ENCODE measurements around the gene NLGN1.

Gene NLGN1

GRCh38 chr3:173826416-173826815 lies 428.9 kb downstream of the NLGN1 start:
- Histone ChIP-seq H3K9me3 (ENCODE audit: control insufficient read depth, insufficient read depth, low read length) (0 out of 2 replicates have a peak, but pooled peaks cover 2% of the 10 kb centered on the region), H3K36me3 (ENCODE audit: insufficient read depth, low read length) (no peaks in the 10 kb centered on the region), H3K9ac (ENCODE audit: low read depth, low read length) (no peak overlapping the region), H3K4me1 (ENCODE audit: insufficient read depth, low read length) (no peaks in the 10 kb centered on the region)

- Histone ChIP-seq H3K36me3 (ENCODE audit: insufficient read depth, low read length) (no peaks in the 10 kb centered on the region), H3K9ac (ENCODE audit: low read depth, low read length) (no peak overlapping the region), H3K9me3 (ENCODE audit: control insufficient read depth, insufficient read depth, low read length) (0 out of 2 replicates have a peak, but pooled peaks cover 2% of the 10 kb centered on the region), H3K4me1 (ENCODE audit: insufficient read depth, low read length) (no peaks in the 10 kb centered on the region)
Measured at GRCh38 chr3:173826901-173827609, 429.5 kb downstream of the NLGN1 start.

GRCh38 chr3:173838644-173839043 lies 441.1 kb downstream of the NLGN1 start:
- no peaks in the 10 kb centered on the region for H3K9me3 ChIP-seq (ENCODE audit: control insufficient read depth, insufficient read depth, low read length)
- H3K36me3 ChIP-seq (ENCODE audit: insufficient read depth, low read length), result no peaks in the 10 kb centered on the region
- no peak overlapping the region for H3K9ac ChIP-seq (ENCODE audit: low read depth, low read length)
- H3K4me1 ChIP-seq (ENCODE audit: insufficient read depth, low read length), result no peaks in the 10 kb centered on the region

GRCh38 chr3:173839859-173840258 lies 442.3 kb downstream of the NLGN1 start:
- H3K9ac ChIP-seq (ENCODE audit: low read depth, low read length), result no peak overlapping the region
- no peaks in the 10 kb centered on the region for H3K36me3 ChIP-seq (ENCODE audit: insufficient read depth, low read length)
- no peaks in the 10 kb centered on the region for H3K9me3 ChIP-seq (ENCODE audit: control insufficient read depth, insufficient read depth, low read length)
- no peaks in the 10 kb centered on the region for H3K4me1 ChIP-seq (ENCODE audit: insufficient read depth, low read length)

- H3K4me1 ChIP-seq (ENCODE audit: insufficient read depth, low read length), result no peaks in the 10 kb centered on the region
- no peak overlapping the region for H3K9ac ChIP-seq (ENCODE audit: low read depth, low read length)
- no peaks in the 10 kb centered on the region for H3K36me3 ChIP-seq (ENCODE audit: insufficient read depth, low read length)
- H3K9me3 ChIP-seq (ENCODE audit: control insufficient read depth, insufficient read depth, low read length), result no peaks in the 10 kb centered on the region
Measured at GRCh38 chr3:173841334-173841733, 443.8 kb downstream of the NLGN1 start.

- Histone ChIP-seq H3K4me1 (ENCODE audit: insufficient read depth, low read length) (no peaks in the 10 kb centered on the region), H3K9ac (ENCODE audit: low read depth, low read length) (no peak overlapping the region), H3K9me3 (ENCODE audit: control insufficient read depth, insufficient read depth, low read length) (no peaks in the 10 kb centered on the region), H3K36me3 (ENCODE audit: insufficient read depth, low read length) (no peaks in the 10 kb centered on the region)
Measured at GRCh38 chr3:173843060-173843459, 445.5 kb downstream of the NLGN1 start.

GRCh38 chr3:173846584-173846983 lies 449.0 kb downstream of the NLGN1 start:
- Histone ChIP-seq H3K4me1 (ENCODE audit: insufficient read depth, low read length) (no peaks in the 10 kb centered on the region), H3K36me3 (ENCODE audit: insufficient read depth, low read length) (no peaks in the 10 kb centered on the region)

GRCh38 chr3:173849489-173849888 lies 451.9 kb downstream of the NLGN1 start:
- H3K9me3 ChIP-seq (ENCODE audit: control insufficient read depth, insufficient read depth, low read length), result no peaks in the 10 kb centered on the region
- H3K4me1 ChIP-seq (ENCODE audit: insufficient read depth, low read length), result no peaks in the 10 kb centered on the region
- no peaks in the 10 kb centered on the region for H3K36me3 ChIP-seq (ENCODE audit: insufficient read depth, low read length)
- no peak overlapping the region for H3K9ac ChIP-seq (ENCODE audit: low read depth, low read length)

More at GRCh38 chr3:173846584-173846983, 449.0 kb downstream of the NLGN1 start:
- Histone ChIP-seq H3K9ac (ENCODE audit: low read depth, low read length) (no peak overlapping the region), H3K9me3 (ENCODE audit: control insufficient read depth, insufficient read depth, low read length) (no peaks in the 10 kb centered on the region)

- H3K9me3 ChIP-seq (ENCODE audit: control insufficient read depth, insufficient read depth, low read length), result no peaks in the 10 kb centered on the region
- 0 out of 2 replicates have a peak, but pooled peaks cover 4% of the 10 kb centered on the region for H3K4me1 ChIP-seq (ENCODE audit: insufficient read depth, low read length)
- H3K36me3 ChIP-seq (ENCODE audit: insufficient read depth, low read length), result no peaks in the 10 kb centered on the region
- no peak overlapping the region for H3K9ac ChIP-seq (ENCODE audit: low read depth, low read length)
Measured at GRCh38 chr3:173857154-173857553, 459.6 kb downstream of the NLGN1 start.

GRCh38 chr3:173862701-173863100 lies 465.2 kb downstream of the NLGN1 start:
- no peak overlapping the region for H3K9ac ChIP-seq (ENCODE audit: low read depth, low read length)
- peaks cover 18% of the 10 kb centered on the region for H3K4me1 ChIP-seq (ENCODE audit: insufficient read depth, low read length)
- H3K36me3 ChIP-seq (ENCODE audit: insufficient read depth, low read length), result no peaks in the 10 kb centered on the region
- no peaks in the 10 kb centered on the region for H3K9me3 ChIP-seq (ENCODE audit: control insufficient read depth, insufficient read depth, low read length)

- no peaks in the 10 kb centered on the region for H3K9me3 ChIP-seq (ENCODE audit: control insufficient read depth, insufficient read depth, low read length)
- H3K9ac ChIP-seq (ENCODE audit: low read depth, low read length), result no peak overlapping the region
- H3K36me3 ChIP-seq (ENCODE audit: insufficient read depth, low read length), result no peaks in the 10 kb centered on the region
- H3K4me1 ChIP-seq (ENCODE audit: insufficient read depth, low read length), result peaks cover 18% of the 10 kb centered on the region
Measured at GRCh38 chr3:173863551-173863950, 466.0 kb downstream of the NLGN1 start.

GRCh38 chr3:173865900-173866498 lies 468.5 kb downstream of the NLGN1 start:
- no peaks in the 10 kb centered on the region for H3K9me3 ChIP-seq (ENCODE audit: control insufficient read depth, insufficient read depth, low read length)
- H3K4me1 ChIP-seq (ENCODE audit: insufficient read depth, low read length), result peaks cover 18% of the 10 kb centered on the region
- 0 out of 2 replicates have a peak overlapping the region, but pooled peaks have one; percentile 21 for H3K9ac ChIP-seq (ENCODE audit: low read depth, low read length)
- H3K36me3 ChIP-seq (ENCODE audit: insufficient read depth, low read length), result no peaks in the 10 kb centered on the region

GRCh38 chr3:173869766-173870165 lies 472.2 kb downstream of the NLGN1 start:
- Histone ChIP-seq H3K4me1 (ENCODE audit: insufficient read depth, low read length) (peaks cover 13% of the 10 kb centered on the region; the same call in 1 of the 2 replicates), H3K9ac (ENCODE audit: low read depth, low read length) (no peak overlapping the region), H3K36me3 (ENCODE audit: insufficient read depth, low read length) (no peaks in the 10 kb centered on the region), H3K9me3 (ENCODE audit: control insufficient read depth, insufficient read depth, low read length) (no peaks in the 10 kb centered on the region)

- H3K4me1 ChIP-seq (ENCODE audit: insufficient read depth, low read length), result peaks cover 13% of the 10 kb centered on the region; the same call in 1 of the 2 replicates
- no peaks in the 10 kb centered on the region for H3K36me3 ChIP-seq (ENCODE audit: insufficient read depth, low read length)
- no peak overlapping the region for H3K9ac ChIP-seq (ENCODE audit: low read depth, low read length)
- no peaks in the 10 kb centered on the region for H3K9me3 ChIP-seq (ENCODE audit: control insufficient read depth, insufficient read depth, low read length)
Measured at GRCh38 chr3:173870976-173871375, 473.4 kb downstream of the NLGN1 start.

- Histone ChIP-seq H3K36me3 (ENCODE audit: insufficient read depth, low read length) (no peaks in the 10 kb centered on the region), H3K4me1 (ENCODE audit: insufficient read depth, low read length) (peaks cover 5% of the 10 kb centered on the region; the same call in 1 of the 2 replicates), H3K9me3 (ENCODE audit: control insufficient read depth, insufficient read depth, low read length) (no peaks in the 10 kb centered on the region), H3K9ac (ENCODE audit: low read depth, low read length) (no peak overlapping the region)
Measured at GRCh38 chr3:173875790-173876189, 478.2 kb downstream of the NLGN1 start.
